Measurements from ENCODE around the gene SLC6A11. TPM values are rescaled to one million over a fixed set of nuclear protein-coding genes. Genes with fewer than 3 reads are reported as not detected.

SLC6A11 gene
- total and polyA plus RNA-seq, 12 donors: 0.05 TPM; not detected in 11

- Histone ChIP-seq H3K36me3 (no peaks in the 10 kb centered on the region), H3K9me3 (peaks cover 0 to 34% (median 12%) of the 10 kb centered on the region in 11 donors), H3K27me3 (peaks cover 0 to 34% (median 11%) of the 10 kb centered on the region in 7 donors), H3K27ac (no peak overlapping the region), H3K4me3 (no peak overlapping the region), H3K4me1 (no peaks in the 10 kb centered on the region)
- no peak for TF ChIP-seq CTCF (IDR thresholded peaks at IDR 0.05)
- intact Hi-C loops (cut with DNase I): no loop called here
- 49 to 59% methylated on average over 1 of the region's 1 CpG for WGBS, 2 donors
- no peak for DNase-seq
- no peak for ATAC-seq
Measured at GRCh38 chr3:10890665-10891064, 74.6 kb downstream of the SLC6A11 start.

- DNase-seq (no peak), ATAC-seq (no peak)
- Histone ChIP-seq H3K27ac (no peak overlapping the region), H3K27me3 (peaks cover 0 to 26% (median 9%) of the 10 kb centered on the region in 7 donors), H3K9me3 (peaks cover 0 to 34% (median 12%) of the 10 kb centered on the region in 11 donors), H3K36me3 (no peaks in the 10 kb centered on the region), H3K4me1 (no peaks in the 10 kb centered on the region), H3K4me3 (no peak overlapping the region)
- intact Hi-C loops (cut with DNase I): no loop called here
- 68 to 78% methylated on average over 5 of the region's 5 CpGs for WGBS, 2 donors
- TF ChIP-seq CTCF (IDR thresholded peaks at IDR 0.05): no peak
Measured at GRCh38 chr3:10892622-10893021, 76.6 kb downstream of the SLC6A11 start.

GRCh38 chr3:10901296-10901945 lies 85.4 kb downstream of the SLC6A11 start:
- TF ChIP-seq CTCF (IDR thresholded peaks at IDR 0.05): no peak
- ATAC-seq (no peak), DNase-seq (no peak)
- no peak overlapping the region for H3K27ac ChIP-seq
- H3K4me3 ChIP-seq: no peak overlapping the region
- peaks cover 0 to 23% (median 2%) of the 10 kb centered on the region in 11 donors for H3K9me3 ChIP-seq
- intact Hi-C loops (cut with DNase I): no loop called here
- peaks cover 0 to 19% (median 0%) of the 10 kb centered on the region in 7 donors for H3K27me3 ChIP-seq
- no peaks in the 10 kb centered on the region for H3K36me3 ChIP-seq
- 76 to 80% methylated on average over 13 of the region's 13 CpGs for WGBS, 2 donors
- H3K4me1 ChIP-seq: no peaks in the 10 kb centered on the region

GRCh38 chr3:10907262-10907661 lies 91.2 kb downstream of the SLC6A11 start:
- Histone ChIP-seq H3K4me3 (no peak overlapping the region), H3K9me3 (peaks cover 0 to 37% (median 19%) of the 10 kb centered on the region in 11 donors), H3K4me1 (no peaks in the 10 kb centered on the region), H3K27ac (no peak overlapping the region), H3K27me3 (peaks cover 0 to 22% (median 4%) of the 10 kb centered on the region in 7 donors), H3K36me3 (no peaks in the 10 kb centered on the region)
- 81 to 85% methylated on average over 1 of the region's 1 CpG for WGBS, 2 donors
- no peak for DNase-seq
- TF ChIP-seq CTCF (IDR thresholded peaks at IDR 0.05): no peak
- intact Hi-C loops (cut with DNase I): no loop called here
- no peak for ATAC-seq
